HG02763 (cell line): ENCODE data around the gene JUNB.
"Not testable (repeated sequence)": the region's sequence is repeated elsewhere in the genome, so short reads cannot be mapped to it uniquely, and the experiment has no call there.

Source experiments
- ATAC-seq: cut with Tn5 transposase; IDR thresholded peaks from one replicate; pipeline ENCODE4 v1.9.1; 2021; ENCODE audit warnings: mild to moderate bottlenecking, moderate library complexity; ENCODE audit not compliant: unreplicated experiment

JUNB gene

DNA sequence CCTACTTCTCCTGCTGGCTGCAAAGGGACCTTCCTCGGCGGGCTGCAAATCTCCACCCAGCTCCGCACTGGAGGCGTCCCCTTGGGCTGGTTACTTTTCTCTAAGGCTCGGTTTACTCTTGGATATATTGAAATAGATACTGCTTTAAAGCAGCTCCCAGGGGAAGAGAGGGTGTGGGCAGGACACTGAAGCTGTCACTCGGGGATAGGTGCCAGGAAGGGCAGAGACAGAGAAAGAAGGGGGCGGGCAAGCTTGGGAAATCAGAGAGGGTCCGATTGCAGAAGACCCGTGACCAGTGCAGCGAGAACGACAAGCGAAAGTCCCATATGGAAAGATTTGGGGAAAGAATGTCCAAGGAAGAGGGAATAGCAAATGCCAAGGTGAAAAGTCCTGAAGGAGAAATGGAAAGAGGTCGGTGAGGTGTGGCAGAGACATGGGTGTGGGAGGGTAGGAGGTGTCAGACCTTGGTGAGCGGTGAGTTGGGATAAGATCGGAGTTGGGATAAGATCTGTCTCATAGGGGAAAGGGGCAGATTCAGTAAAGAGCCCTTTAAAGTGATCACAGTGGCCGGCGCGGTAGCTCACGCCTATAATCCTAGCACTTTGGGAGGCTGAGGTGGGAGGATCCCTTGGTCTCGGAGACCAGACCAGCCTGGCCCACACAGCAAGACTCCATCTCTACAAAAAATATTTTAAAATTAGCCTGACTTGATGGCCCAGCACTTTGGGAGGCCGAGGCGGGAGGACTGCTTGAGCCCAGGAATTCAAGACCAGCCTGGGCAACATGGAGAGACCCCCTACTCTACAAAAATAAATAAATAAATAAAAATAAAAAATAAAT is 11.2 kb downstream of the JUNB start:
- ATAC-seq: no peak

DNA sequence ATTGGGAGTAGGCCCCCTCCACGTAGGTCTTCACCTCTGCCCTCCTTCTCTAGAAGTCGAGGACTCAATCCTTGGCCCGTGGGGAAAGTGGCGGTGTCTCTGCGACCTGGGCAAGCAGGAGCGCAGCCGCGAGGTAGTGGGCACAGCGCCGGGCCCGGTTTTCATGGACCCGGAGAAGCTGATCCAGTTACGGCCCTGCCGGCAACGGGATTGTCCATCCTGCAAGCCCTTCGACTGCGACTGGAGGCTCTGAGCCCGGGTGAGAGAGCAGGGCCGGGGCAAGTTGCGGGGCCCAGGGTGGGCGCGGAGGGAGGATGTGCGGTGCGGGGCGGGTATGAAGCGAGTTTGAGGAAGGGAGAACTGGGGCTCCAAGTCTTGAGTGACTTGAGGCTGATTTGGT is 12.8 kb downstream of the JUNB start:
- no peak for ATAC-seq

DNA sequence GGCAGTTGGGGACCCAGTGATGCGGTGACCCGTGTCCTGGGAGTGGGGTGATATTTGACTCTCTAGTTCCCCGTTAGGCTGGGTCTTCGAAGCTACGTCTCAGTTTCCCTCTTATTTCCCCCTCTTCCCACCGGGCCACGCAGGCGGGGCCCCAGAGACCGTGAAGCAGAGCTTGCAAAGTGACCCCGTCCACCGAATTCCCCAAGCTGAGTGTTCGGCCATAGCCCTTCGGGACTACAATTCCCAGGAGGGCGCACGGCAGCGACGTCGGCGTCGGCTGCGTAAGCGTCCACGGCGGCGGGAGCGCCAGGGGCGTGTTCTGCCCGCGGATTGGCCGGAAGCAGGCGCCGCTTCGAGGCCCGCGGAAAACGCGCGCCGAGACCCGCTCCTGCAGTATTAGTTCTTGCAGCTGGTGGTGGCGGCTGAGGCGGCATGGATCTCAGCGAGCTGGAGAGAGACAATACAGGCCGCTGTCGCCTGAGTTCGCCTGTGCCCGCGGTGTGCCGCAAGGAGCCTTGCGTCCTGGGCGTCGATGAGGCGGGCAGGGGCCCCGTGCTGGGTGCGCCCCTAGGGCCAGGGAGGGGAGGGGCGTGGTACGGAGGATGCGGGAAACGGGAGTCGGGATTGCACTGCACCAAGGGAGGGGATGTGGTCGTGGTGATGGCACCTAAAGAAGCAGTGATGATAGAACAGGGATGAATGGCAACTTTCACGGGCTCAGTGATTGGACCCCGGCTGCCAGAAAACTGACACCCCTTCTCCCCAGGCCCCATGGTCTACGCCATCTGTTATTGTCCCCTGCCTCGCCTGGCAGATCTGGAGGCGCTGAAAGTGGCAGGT is 15.2 kb downstream of the JUNB start, which contains the start of gene RNASEH2A:
RNASEH2A (plus strand) TSS at position 343 of the 840 bp plus-strand sequence; CDS start at position 433, 90 bp downstream.
- ATAC-seq: peak; percentile 69

DNA sequence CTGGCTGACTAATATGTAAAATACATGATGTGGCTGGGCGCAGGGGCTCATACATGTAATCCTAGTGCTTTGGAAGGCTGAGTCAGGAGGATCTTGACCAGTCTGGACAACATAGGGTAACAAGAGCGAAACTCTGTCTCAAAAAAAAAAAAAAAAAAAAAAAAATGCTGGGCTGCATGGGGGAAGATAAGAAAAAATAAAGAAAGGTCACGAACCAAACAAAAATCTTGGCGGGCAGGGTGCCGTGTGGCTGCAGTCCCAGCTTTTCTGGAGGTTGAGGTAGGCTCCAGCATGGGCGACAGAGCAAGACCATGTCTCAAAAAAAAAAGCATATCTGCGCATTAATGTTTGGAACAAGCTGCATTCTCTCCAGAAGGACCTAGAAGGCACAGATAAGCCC is 23.8 kb downstream of the JUNB start:
- no peak for ATAC-seq

DNA sequence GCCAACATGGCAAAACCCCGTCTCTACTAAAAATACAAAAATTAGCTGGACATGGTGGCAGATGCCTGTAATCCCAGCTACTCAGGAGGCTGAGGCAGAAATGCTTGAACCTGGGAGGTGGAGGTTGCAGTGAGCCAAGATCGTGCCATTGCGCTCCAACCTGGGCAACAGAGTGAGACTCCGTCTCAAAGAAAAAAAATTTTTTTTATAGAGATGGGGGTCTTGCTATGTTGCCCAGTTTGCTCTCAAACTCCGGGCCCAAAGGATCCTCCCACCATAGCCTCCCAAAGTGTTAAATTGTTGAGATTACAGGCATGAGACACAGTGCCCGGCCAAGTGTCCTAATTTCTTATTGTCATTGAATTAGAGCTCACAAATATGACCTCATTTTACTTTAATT is 25.9 kb downstream of the JUNB start:
- ATAC-seq: not testable (repeated sequence)

DNA sequence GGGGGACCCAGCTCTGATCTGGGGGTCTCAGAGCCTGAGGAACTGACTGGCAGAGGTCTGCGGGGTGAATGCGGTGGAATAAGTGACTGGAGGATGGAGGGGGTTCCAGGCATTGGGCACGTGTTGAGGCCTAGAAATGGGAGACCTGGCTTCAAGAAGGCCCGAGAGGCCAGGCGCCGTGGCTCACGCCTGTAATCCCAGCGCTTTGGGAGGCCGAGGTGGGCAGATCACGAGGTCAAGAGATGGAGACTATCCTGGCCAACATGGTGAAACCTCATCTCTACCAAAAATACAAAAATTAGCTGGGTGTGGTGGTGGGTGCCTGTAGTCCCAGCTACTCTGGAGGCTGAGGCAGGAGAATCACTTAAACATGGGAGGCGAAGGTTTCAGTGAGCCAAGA is 26.5 kb downstream of the JUNB start:
- not testable (repeated sequence) for ATAC-seq

DNA sequence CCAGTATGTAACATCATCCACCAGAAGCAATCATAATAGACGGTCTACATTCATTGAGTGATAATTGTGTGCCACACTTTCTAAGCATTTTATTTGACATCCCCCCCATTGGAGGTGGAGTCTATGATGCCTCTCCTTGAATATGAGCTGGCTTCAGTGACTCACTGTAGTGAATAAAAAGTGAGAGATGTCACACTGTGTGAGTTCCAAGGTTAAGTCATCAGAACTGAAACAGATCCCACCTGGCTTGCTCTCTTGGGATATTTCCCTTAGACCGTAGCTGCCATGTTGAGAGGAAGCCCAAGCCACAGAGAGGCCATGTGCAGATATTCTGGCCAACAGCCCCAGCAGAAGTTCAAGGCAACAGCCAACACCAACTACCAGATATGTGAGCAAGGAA is 30.5 kb downstream of the JUNB start:
- ATAC-seq: no peak

DNA sequence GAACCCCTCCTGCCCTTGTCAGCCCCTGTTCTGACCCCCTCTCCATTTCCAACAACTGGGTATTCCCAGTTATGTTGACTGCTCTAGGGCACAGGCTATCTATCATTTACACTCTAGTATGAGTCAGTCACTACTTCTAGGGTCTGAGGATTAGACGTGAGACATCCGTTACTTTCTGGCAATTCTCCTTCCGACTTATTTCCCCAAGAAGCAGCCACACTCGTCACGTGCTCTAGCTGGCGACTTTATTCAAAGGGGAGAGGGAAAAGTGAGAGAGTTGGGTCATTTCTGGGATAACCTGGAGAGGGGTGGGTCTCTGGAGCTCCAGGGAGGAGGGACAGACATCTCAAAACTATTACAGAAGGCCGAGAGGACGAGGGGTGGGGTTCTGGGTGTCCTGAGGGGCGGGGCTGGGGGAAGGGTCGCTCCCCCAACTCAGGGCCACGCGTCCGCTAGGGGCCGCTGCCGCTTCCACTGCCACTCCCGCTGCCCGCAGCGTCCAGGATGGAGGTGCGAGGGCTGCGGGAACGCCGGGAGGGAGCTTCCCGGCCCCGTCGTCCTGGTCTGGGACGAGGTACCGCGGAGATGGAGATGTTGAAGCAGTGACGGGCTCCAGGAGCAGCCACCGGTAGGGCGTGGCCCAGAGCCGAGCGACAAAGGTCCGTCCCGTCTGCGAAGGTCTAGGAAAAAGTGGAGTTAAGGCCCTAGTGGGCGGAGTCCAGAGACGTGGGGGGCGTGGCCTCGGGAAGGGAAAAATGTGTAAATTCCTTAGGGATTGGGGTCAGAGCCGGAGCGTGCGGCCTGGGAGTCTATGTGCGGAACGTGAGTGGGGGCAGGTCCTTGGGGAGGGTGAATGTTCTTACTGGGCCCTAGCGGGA is 34.2 kb downstream of the JUNB start:
- no peak for ATAC-seq

DNA sequence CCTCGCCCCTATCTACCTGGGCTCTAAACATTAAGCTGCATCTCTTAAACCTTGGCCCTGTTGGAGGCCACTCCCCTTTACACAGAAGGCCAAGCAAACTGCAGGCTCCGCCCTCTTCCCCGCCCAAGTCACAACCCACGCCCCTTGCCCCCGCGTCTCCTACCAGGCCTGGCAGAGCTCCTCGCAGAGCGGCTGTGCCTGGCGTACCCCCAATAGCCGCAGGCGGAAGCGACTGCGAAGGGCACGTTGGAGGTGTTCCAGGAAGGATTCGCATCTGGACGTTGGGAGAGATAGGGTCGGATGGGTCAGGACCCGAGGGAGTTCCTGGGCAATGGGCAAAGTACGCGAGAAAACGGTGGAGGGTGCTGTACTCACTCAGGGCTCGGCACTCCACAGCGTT is 37.2 kb downstream of the JUNB start:
- ATAC-seq: no peak

DNA sequence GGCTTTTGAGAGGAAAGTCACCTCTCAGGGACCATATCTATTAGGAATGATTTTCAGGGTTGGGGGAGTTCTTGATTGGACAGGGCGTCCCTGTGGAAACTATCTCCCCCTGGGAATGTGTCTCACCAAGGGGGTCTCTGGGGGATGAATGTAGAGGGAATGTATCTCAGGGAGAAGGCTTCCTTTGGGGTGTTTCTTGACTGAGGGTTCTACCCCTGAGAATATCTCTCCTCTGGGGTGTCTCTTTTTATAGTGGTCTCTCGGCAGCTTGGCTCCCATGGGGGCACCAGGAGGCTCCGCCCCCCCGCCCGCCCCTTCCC is 42.1 kb downstream of the JUNB start:
- no peak for ATAC-seq

DNA sequence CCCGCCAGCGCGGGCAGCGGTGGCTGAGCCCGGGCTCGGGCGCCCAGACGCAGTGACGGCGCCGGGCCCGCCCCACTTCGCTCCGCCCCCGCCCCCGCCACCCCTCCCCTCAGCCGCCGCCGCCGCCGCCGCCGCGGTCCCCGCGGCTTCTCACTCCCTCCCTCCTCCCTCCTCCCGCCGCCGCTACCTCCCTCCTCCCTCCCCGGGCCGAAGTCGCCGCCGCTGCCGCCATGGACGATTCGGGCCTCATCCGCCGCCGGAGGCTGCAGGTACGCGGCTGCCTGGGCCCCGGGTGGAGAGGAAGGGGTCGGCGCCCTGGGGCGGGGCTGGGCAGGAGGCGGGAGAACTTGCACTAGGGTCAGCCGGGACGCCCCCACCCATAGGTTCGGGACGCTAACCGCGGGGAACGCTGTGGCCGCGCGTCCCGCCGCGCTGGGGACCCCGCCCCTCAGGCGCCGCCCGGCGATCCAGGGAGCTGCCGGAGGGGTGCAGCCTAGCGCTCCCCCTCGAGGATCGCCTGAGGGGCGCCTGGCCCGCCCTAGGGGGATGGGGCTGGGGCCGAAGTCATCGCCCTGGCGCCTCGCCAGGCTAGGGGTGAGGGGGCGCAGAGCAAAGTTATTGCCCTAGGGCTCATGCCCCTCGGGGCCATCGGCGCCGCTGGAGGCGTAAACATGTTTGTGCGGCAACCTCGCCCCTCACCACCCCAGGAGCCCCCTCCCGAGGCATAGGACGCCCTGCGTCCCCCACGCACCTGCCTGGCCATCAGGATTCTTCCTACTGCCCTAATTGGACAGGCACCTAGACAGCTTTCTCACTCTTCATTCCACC is 42.7 kb downstream of the JUNB start:
- no peak for ATAC-seq

DNA sequence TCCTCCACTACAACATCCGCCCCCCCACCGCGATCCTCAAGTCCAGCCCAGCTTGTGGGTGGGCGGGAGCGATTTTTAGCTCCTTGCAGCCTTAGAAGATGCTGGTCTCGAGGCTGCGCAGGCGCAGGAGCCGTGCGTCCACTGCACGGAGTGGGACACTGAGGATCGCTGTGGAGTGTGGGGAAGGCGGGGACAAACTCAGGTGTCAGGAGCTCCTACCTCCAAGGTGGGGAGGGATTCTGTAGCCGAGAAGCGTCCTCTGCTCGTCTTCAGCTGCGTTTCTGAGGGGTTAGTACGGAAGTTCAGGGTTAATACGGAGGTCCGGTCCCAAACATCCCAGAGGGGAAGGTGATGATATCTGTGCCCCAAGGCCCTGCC is 43.3 kb downstream of the JUNB start, which contains the start of gene RTBDN:
RTBDN (minus strand) TSS at position 14 of the 378 bp plus-strand sequence. CDS start 4,600 bp downstream, outside the sequence.
- no peak for ATAC-seq

DNA sequence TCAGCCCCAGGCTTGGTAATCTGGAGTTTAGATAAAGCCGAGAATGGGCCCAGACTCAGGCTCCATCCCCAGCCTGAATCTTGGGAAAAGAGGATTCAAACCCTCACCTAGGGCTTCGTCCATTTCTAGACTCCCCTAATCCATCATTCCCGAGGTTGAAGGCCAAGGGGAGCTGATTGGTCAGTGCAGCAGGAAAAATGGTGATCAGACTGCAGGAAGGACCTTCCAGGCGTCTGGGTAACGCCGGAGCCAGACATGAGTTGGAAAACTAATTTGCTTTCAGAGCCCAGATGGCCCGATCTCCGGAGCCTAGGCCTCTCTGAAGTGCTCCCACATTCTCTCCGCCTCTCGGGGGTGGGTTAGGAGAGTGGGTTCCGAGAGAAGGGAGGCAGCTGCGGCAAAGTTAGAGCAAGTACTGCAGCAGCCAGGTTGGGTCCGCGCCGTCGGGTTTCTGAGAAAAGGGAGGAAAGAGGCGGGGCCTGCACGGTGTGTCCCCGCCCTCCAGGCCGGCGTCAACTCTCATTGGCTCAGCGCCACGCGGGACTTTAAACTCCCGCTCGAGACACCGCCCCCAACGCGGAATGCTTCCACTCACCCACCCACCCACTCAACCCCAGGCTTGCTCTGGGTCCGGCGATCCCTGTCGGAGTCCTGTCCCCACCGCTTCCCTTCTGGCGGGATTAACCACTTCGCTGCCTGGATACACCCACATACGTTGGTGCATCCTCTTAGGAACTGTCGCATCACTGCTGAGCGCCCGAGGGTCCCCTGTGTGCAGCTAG is 43.9 kb downstream of the JUNB start:
- ATAC-seq: no peak

DNA sequence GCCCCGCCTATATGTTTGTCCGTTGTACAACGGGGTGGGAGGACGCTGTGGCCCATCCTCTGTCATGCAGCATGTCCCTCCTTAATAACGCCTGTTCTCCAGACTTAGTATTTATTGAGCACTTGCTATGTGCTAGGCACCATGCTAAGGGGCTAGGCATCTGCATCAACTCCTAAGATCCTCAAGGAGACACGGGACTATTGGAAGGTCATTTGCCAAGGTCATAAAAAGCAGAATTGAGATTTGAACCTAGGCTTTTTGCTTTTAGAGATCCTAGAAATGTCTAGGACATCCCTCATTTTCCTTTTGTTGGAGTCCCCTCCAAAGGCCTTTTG is 45.2 kb downstream of the JUNB start:
- no peak for ATAC-seq

DNA sequence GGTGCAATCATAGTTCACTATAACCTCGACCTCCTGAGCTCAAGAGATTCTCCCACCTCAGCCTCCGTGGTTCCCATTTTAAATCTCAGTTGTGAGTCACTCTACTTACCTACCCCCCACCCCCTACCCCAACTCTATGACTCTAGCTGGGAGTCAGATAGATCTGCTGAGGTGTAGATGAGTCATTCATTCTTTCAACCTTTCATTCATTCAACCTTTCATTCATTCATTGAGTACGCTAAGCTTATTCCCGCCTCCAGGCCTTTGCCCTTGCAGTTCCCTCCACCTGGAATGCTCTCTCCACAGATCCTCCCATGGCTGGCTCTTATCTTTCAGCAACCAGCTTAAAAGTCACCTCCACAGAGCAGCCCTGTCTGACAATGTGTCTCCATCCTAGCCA is 45.9 kb downstream of the JUNB start:
- no peak for ATAC-seq

DNA sequence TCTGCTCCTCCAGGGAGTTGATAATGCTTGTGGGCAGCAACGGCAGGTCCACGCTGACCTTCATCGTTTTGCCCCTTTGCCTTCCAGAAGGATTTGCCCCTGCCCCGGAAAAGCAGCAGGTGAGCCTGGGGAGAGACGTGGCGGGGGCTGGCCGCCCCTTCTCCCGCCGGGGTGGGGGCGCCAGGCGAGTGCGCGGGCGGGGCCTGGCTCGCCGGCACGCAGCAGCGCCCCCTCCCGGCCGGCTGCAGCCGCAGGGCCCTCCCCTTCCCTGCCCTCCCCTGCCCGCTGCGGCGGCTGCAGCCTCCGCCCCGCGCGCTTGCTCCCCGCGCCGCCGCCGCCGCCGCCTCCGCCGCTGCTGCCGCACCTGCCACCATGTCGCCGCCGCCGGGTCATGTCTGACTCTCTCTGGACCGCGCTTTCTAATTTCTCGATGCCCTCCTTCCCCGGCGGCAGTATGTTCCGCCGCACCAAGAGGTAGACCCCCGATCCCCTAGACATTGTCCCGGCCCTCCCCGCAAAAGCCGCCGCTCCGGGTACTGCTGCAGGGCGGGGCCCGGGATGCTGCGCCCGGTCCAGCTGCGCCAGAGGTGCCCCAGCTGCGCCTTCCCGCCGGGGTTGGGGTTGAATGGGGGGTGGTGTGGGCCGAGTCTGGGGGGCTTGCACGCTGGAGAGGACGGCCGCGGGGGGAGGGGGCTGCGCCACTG is 47.0 kb downstream of the JUNB start, which contains the start of gene MAST1:
MAST1 (plus strand) TSS at position 334 of the 704 bp plus-strand sequence; CDS start at position 392, 58 bp downstream.
- ATAC-seq: no peak

DNA sequence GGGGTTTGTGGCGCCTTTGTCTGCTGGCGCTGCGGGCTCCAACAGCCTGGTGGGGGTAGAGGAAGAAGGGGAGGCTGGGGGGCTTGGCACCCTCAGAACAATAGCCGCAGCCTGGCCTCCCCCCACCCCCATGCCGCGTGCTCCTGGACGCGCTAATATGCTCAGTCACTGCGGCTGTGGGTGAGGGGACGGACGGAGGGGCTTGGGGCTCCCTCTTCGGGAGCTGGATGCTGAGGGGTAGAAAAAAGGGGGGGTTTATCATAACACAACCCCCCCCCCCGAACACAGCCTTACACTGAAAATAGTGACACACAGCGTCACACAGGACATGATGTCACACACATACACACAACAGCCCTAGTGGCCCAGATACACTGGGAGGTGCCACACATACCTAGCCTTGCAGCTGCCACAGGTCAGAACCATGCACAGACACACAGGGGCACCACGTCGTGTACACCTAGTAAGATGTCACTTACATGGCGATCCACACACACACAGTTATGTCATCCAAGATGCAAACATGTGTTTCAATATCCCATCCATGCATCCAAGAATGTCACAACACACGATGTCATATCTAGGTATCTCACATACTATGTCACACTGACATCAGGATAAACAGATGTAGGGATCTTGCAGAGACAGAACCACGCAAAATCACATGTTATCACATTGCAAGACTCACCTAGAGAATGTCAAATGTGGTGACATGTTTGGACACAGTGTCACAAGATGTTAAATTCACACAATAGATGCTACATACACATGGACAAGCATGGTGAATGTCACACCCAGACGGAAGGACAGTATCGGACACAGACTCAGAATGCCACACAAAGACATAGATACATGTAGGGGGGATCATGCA is 47.8 kb downstream of the JUNB start:
- ATAC-seq: no peak
